NCI-H226 (cell line): ENCODE results near the gene TUBGCP3.

Experiments used
- DNase-seq: peaks from one replicate; pipeline ENCODE4 v3.0.0-alpha.2; 2015

Gene TUBGCP3

DNA sequence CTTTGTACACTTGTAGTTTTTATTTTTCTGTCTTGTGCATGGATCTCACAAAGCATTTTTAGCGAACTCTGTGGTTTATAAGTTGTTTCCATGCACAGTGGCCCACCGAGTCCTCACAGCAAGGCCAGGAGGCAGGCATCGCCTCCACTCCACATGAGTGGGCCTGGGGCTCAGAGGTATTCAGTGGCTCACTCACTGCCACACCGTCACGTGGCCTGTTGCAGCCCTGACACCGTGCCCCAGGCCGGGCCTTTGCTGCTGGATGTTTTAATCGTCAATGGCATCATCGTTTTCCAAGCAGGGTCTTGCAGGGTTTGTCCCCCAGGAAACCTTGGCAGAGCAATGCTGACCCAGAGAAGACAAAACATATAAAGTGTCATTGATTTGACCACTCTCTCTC lies 152.0 kb downstream of the TUBGCP3 start:
- DNase-seq: no peak
